Endothelial cell of umbilical vein (primary cell): Measurements from ENCODE around the gene CACNA1F.

Experiments
- CTCF ChIP-seq, 2 donors: IDR thresholded peaks; 1 replicate in 1 of 2; 2 replicates in 1 of 2; pipeline ENCODE4 v1.5.1; 2011; ENCODE audit warnings: low read length in 2 of 2, mild to moderate bottlenecking in 2 of 2, moderate library complexity in 2 of 2, control low read depth in 1 of 2, inconsistent platforms in 1 of 2, low read depth in 1 of 2; ENCODE audit not compliant: insufficient read depth in 1 of 2; ENCODE audit errors: extremely low read depth in 1 of 2
- EZH2 ChIP-seq: IDR thresholded peaks from 2 replicates; pipeline ENCODE4 v1.6.1; 2012; ENCODE audit warnings: borderline replicate concordance, low read depth, mild to moderate bottlenecking, moderate library complexity, low read length, inconsistent platforms; ENCODE audit not compliant: severe bottlenecking
- FOS ChIP-seq: IDR thresholded peaks from 2 replicates; pipeline ENCODE4 v1.6.1; 2011; ENCODE audit warnings: mild to moderate bottlenecking, low read length, moderate library complexity, borderline replicate concordance; ENCODE audit not compliant: insufficient read depth
- GATA2 ChIP-seq: IDR thresholded peaks from 2 replicates; pipeline ENCODE4 v1.7.0; 2011; ENCODE audit warnings: low read depth, mild to moderate bottlenecking, moderate library complexity, mixed read lengths, low read length; ENCODE audit not compliant: insufficient read length, insufficient read depth
- JUN ChIP-seq: IDR thresholded peaks from 2 replicates; pipeline ENCODE4 v1.6.1; 2011; ENCODE audit warnings: borderline replicate concordance, low read depth; ENCODE audit not compliant: insufficient read length, insufficient read depth
- MAX ChIP-seq: IDR thresholded peaks from 2 replicates; pipeline ENCODE4 v1.6.1; 2011; ENCODE audit not compliant: insufficient read depth, insufficient read length
- MYC ChIP-seq: IDR thresholded peaks from one replicate; pipeline ENCODE4 v1.6.1; 2011; ENCODE audit warnings: mild to moderate bottlenecking, low read depth, low read length
- POLR2A ChIP-seq: IDR thresholded peaks from 2 replicates; pipeline ENCODE4 v1.6.1; 2012; ENCODE audit warnings: low read depth, mild to moderate bottlenecking, control low read depth, low read length
- POLR2AphosphoS5 ChIP-seq: IDR thresholded peaks from 2 replicates; pipeline ENCODE4 v1.6.1; 2012; ENCODE audit warnings: low read depth, mild to moderate bottlenecking, control low read depth, low read length, moderate library complexity; ENCODE audit not compliant: insufficient read depth

- TF ChIP-seq CTCF (IDR thresholded peaks at IDR 0.05; ENCODE audit: extremely low read depth in 1 of 2, insufficient read depth in 1 of 2, low read depth in 1 of 2, low read length in 2 of 2) (no peak), POLR2AphosphoS5 (no peak), POLR2A (no peak), EZH2 (no peak), MAX (no peak), GATA2 (no peak), FOS (no peak), MYC (no peak), JUN (no peak)
Measured at GRCh38 chrX:49220100-49220499, 13.0 kb downstream of the CACNA1F start.
